NK-92 (cell line): Measurements from ENCODE around the gene SLC38A8.

Source experiments
- DNase-seq: peaks from one replicate; lab custom pipeline; 2025; ENCODE audit not compliant: unreplicated experiment; lab: John Stamatoyannopoulos, UW

Gene SLC38A8

DNA sequence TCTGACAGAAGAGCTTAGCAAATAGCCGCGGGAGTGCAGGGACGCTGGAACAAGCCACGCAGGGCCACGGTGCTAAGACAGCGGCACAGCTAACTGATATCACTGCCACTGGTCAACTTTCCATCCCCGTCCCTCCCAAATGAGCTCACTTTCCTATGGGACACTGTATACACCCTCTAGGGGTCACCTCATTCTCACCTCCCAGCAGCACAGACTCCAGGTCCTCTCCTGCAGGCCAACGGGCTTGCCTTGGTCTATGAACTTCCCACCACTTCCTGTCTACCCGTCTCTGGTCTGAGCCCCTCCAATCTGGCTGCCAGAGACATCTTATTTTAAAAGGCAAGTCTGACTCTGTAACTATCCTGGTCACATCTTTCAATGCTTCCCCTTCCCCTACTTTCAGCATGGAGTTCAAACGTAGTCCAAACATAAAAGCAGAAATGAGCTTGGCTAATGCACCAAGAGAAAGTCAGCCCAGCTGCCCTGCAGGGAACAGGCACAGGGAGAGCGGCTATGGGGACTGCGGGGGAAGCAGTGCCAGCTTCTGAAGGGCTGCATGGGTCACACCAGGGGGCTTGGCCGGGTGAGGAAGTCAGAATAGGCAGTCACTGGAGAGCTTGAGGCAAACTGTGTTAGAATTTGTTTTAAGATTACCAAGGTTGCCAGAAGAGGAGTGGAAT, 26.3 kb upstream of the SLC38A8 start:
- DNase-seq, result no peak

DNA sequence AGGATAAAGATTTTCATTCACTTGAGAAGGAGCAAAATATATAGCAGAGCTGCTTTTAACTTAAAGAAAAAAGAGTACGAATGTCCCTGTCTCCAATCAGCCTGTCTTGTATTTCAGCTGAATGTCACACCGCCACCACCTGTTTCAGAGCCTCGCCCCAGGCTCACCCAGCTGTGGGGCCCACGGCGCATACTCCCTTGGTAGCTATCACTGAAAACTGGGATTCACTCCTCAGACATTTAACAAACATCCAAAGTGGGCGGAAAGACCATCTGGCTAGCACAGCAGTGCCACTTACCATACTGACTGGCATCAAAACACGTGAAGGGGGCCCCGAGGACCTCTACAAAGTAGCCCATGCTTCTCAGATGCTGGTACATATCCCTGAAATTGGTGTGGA, 25.4 kb upstream of the SLC38A8 start:
- DNase-seq, result no peak

DNA sequence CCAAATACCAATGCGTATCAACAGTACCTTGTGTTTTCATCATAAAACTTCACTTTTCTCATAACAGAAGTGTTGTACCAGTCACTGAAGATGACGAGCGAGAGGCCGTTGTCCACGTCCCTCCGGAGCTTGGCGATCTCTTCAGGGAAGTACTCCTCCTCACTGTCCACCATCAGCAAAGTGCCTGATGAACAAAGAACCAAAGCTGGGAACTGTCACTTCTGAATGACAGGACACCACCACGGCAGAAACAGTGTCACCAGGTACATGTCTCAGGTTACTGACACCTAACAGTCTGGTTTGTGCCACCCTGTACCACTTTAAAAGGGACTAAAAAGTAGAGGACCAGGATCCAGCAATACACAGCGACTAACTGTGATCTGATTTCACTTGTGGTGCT, 25.0 kb upstream of the SLC38A8 start:
- no peak for DNase-seq

DNA sequence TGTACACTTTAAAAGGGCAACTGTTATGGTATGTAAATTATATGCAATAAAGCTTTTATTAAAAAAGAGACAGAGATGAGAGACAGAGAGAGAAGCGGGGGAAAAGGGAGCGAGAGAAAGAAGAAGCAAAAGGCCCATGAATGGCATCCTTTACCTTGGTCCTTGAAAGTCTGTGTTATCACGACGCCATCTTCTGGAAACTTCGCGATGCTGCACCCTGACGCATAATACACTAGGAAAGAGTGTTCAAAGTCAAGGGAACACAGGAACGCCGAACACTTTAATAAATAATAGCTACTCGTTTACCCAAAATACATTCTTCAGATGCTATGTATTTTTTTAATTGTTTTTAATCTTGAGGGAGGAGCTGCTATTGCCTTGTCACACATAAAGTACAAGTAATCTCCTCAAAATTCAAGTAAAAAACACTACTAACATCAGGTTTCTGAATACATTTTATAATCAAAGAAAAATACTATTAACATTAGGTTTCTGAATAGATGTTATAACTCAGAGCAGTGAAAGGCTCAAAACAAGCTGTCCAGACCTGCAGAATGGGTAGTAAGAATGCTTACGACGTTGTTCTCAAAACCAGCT, 23.0 kb upstream of the SLC38A8 start:
- no peak for DNase-seq

DNA sequence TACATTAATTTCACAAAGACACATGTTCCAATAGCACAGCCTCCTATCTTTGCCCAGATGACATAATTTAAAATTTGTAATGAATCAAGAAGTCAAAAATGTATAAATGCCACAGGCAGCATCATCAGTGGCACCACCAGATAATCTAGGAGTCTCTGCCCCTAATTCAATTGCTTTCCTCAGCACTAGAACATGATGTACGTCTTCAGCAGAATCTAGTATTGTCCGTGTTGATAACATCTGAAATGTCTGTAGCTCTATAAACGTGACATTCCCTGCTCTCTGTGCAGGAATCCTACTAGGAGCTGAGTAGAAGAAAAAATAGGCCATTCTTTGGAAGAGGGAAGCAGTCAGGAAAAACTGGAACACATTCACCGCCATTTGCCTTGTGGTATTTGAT, 21.4 kb upstream of the SLC38A8 start:
- no peak for DNase-seq

DNA sequence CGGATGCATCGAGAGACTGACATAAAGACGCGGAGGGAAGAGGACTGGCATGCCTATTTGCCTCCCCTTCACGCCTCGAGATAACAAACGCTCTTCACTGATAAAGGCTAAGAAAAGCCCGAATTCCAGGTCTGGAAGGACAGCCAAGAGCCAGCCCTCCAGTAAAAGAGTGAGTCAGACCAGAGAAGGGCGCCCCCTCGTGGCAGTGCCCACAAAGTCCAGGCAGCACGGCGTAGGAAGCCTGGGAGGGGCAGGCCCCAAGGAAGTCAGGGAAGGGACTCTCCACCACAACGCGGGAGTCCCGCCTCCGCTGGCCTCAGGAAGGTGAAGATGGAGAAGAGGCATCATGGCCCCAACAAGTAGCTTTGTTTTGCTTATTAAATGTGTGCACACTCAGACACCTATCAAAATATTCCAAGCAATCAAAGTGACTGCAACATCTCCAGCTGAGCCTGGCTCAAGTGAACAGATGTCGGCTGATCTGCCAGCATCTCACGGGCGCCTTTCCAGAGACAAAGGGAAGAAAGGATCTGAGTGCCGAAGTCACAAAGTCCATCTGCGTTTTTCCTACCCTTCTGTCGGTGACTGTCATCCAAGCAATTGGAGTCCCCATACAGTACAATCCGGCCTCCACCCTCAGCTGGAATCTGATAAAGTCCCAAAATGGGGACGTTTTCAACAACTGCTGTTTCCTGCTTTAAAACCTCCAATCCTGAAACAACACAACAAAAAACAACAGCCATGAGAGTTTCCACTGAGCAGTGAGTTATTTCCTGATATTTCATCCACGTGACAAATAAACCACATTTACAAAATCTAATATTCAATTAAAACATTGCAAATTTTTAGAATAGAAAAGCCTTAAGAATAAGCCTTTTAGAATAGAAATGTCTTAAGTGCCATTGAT, 20.4 kb upstream of the SLC38A8 start:
- no peak for DNase-seq

DNA sequence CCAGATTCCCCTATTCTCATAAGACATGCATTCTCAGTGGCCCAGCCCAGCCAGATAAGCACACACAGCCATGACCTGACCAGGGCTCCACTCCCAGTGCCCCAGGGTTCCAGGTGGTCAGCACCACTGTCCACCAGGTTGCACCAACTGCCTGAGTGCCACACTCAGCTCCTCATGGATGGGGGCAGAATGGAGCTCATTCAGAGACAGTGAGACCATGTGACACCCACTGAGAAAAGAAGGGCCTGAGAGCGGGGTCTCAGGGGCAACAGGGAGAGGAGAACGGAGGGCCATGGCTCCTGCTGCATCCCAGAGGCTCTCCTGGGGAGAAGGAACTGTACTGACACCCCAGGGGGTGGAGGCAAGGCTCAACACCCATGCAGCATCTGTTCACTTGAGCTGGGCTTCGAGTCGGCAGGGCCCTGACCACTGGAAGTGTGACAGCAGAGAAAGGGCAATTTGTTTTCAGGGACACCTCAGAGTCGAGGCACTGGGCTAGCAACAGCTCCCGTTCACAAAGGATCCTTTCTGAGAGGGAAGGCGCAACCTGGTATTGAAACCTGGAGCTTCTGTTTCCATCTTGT, 18.7 kb upstream of the SLC38A8 start:
- DNase-seq, result no peak

DNA sequence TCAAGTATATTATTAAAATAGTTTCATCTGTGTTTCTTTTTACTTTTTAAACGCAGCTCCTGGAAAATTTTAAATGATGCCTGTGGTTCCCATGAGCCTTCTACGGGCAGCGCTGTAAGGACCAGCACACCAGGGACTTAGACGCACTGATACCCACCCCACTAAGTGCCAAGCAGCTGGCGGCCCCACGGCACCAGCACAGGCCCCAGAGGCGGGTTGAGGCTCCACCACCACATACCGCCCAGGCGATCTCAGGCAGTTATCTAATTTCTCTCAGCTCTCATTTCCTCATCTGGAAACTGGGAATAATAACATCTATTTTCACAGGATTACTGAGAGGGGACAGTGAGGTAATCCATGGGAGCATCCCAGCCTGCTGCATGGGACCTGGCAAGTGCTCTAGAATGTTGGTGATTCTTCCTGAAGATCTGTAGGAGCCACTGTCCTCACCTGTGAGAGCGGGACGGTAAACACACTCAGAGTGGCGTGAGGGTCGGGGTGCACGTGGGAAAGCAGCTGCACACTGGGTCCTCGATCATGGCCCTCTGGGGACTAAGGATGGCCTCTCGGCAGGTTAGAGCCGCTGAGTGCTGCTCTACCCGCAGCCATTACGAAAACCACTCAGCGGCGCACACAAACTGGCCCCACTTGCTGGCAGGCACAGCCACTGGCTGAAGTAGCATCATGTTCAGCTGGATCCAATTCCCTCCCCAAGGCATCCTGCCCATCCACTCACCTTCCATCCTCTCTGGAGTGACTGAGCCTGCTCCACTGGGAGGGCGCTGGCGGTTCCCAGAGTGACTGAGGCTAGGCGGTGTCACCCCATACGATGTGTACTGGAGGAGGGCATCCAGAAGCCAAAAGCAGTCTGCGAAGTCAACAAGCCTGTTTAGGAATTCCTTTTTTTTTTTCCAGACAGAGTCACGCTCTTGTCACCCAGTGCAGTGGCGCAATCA, 17.6 kb upstream of the SLC38A8 start:
- no peak for DNase-seq

DNA sequence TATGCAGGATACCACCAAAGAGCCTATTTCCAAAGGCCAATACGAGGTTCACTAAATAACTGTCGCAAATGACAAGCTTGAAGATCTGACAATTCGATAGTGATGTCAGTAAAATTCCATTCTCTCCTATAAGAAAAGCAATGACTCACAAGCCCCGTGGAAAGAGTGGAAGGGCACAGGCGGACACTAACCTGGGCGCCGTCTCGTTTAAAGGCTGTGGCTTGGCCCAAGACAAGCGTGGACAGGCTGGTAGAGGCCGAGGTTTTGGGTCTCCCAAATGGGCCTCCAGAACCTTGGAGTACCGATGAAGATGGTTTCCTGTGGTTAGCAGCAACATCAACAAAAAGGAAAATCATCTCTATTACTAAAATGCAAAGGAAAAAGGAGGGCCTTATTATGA, 16.5 kb upstream of the SLC38A8 start:
- DNase-seq, result no peak

DNA sequence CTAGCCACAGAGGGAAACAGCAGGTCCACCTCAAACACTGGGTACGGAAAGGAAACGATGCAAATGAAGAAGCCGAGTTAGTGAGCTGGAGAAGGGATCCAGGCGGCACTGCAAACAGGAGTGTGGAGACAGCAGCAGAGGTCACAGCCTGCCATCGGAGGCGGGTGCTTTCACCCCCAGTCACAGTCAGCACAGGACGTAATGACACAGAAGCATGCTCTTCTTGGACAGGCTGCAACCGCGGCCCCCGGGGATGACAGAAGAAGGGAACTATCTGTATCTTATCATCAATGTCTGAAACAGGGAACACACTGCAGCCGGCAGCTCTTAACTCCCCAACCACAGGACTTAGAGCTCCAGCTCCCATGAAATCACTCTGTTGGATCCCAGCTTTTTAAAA, 16.1 kb upstream of the SLC38A8 start:
- DNase-seq, result no peak

DNA sequence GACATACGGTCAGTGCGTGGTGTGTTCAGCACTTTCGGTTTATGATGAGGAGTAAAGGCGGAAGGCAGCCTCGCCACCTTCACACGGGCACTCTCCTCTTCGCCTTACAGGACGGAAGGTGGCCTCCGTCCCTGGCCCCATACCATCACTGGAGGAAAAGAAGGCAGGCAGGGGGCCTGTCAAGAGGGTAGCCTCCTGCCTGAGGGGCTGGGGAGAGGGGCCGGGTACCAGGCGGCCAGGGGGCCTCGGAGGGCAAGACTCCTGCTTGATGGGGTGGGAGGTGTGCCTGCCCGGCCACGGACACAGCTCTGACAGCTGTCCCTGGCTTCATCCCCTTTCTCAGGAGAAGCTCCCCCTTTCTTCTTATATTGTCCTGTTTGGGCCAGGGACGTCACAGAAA, 15.6 kb upstream of the SLC38A8 start:
- DNase-seq, result no peak

DNA sequence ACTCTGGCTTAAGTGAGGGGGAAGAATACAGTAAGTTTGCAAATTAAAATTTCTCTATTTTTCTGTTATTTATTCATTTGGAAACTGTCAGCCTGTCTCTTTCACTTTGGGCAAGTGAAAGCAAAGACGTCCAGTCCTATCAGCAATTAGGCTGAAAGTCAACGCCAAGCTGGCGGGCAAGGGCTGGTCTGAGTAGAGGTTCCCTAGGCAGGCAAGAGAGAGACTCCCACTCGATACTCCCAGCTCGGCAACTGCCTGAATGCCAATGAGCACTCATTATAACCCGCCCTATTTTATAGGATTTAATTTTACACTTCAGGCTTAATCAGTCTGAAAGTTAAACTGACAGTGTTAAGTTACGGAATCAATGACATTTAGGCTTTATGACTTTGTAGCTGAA, 14.3 kb upstream of the SLC38A8 start:
- DNase-seq, result no peak

DNA sequence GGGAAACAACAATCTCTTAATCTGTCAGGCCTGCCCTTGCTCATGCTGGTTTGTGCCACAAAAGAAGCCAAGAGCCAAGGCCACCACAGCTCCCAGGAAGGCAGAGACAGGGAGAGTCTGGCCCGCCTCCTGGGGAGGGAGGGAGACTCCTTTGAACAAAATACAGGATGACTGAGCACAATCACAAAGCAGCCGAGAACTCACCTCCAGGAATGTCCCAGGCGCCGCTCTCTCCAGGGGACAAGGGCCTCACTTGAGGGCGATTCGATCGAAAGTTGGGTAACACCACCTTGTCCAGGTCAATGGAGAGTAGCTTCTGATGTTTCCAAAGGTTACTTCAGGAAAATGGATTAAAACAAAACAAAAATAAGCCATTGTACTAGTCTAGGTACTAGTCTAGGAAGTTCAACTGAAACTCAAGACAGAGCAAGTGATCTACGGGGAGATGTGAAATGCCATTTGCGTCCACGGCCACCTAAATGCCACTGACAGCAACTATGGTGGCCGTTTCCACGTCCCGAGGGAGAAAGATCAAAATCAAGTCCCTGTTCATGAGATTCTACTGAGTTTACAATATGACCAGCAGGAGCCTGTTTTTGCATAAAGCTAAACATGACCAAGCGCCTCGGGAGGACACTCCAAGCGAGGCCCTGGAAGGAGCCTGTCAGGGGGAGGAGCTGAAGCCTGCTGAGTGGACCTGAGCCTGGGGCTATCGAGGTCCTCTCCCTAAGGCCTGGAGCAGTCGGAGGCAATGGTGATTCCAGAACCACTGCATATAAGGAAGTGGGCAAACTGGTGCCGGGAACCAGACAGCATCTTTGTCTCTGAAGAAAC, 13.4 kb upstream of the SLC38A8 start:
- no peak for DNase-seq

DNA sequence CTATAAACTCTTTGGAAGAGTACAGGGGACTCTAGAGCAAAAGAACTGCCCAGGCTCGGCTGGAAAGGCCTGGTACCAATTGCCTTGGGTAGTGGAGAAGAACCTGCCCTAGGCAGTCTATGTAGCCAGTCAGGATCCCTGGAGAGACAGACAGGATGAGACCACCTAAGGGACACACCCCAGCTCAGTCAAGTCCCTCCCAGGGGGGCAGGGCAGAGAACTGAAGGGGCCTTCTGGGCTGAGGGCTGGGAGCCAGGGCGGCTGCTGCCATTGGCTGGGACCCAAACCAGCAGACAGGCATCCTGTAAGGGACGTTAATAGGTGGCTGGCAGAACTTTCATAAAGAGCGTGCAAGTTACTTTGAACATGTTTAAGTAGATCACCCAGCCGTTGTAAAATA, 12.8 kb upstream of the SLC38A8 start:
- no peak for DNase-seq

DNA sequence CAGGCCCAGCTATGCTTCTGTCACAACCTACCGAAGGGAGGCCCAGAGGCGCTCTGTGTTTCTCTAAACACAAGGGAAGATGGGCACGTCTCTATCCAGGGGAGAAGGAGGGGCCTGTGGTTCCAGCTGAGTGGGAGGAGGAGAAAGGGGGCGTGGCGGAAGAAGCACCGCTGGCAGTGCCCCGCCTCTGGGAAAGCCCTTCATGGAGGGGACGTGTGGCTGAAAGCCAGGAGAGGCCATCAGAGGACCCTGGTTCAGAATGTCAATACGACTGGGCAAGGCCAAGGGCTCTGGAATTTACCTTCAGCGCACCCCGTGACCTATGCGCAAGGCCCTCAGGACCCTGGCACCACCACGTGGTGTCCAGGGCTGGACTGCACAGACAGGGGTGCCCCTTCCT, 12.3 kb upstream of the SLC38A8 start:
- no peak for DNase-seq

DNA sequence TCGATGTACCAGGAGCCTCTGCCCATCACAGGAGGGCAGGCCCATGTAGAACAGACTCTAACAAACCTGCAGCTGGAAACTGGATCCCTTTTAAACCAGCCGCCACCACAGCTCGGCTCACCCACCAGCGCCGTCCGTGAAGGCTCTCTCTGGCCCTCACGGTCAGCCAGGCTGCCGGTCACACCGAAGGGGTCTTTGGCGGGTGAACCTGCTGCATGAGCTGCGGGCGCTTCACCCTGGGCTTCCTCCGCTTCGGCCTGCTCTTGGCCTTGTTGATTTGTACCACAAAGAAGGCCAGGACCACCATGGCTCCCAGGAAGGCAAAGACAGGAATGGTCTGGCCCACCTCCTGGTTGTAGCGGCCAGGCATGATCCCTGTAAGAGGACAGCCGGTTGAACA, 11.7 kb upstream of the SLC38A8 start:
- no peak for DNase-seq

DNA sequence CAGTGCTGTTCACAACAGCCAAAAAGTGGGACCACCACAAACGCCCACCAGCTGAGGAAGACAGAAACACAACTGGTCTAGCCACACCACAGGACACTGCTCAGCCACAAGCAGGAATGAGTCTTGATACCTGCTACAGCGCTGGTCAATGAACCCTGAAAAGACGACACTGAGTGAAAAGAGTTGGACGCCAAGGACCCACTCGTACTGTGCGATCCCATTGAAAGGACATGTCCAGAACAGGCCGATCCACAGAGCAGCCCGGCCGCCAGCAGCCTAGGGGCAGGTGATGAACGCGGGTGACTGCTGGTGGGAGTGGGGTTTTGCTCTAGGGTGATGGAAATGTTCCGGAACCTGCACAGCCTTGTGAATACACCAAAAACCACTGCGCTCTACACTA, 10.6 kb upstream of the SLC38A8 start:
- no peak for DNase-seq

DNA sequence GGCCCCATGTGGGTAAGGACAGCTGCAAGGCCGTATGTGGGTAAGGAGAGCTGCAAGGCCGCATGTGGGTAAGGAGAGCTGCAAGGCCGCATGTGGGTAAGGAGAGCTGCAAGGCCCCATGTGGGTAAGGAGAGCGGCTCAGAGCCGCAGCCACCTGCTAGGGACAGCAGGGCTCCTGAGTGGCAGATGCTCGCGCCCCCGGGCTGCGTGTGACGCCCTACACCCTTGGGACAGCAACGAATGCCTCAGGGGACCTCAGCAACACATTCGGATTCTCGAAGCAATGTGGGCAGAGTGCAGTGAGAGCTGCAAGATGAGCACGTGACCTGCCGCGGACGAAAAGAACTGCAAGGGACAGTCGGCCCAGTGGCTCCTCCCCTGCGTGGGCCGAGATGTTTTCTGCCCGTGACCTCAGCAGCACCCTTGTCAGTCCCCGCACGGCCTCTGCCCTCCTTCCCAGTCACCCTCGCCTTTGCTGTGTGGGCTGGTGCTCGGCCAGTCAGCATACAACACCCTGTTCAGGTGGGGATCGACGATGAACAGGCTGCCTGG, 9.6 kb upstream of the SLC38A8 start:
- DNase-seq, result no peak

DNA sequence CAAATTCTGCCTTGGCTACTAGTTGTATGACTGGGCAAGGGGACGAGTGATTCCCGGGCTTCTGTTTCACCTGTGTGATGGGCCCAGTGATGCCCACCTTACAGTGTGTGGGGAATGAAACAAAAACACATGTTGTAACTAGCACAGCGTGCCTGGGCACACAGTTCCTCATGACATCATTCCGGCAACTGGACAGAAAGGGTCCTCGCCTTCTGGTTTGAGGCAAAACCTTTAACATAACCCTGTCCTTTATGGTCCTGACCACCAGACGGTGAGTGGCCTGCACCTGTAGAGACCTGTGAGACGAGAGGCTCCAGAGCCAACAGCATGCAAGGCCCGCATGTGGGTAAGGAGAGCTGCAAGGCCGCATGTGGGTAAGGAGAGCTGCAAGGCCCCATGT, 7.7 kb upstream of the SLC38A8 start:
- no peak for DNase-seq
